ENCODE measurements around the gene WDR77. TPM values are rescaled to one million over a fixed set of nuclear protein-coding genes. Genes with fewer than 3 reads are reported as not detected.

The WDR77 gene
- total and polyA plus RNA-seq, 3 donors from 2014 or later = 32.6 to 33.8 (median 33.7) TPM

- H3K27ac ChIP-seq = no peak overlapping the region
- H3K27me3 ChIP-seq = no peaks in the 10 kb centered on the region
- intact Hi-C loops (cut with DNase I; ENCODE audit: low total_unique reads) = no loop called here
- no peaks in the 10 kb centered on the region for H3K9me3 ChIP-seq
- TF ChIP-seq CTCF (IDR thresholded peaks at IDR 0.05) (no peak), POLR2A (IDR thresholded peaks at IDR 0.05) (no peak)
- DNase-seq = no peak
- H3K36me3 ChIP-seq (ENCODE audit: low read depth, missing control alignments) = no peaks in the 10 kb centered on the region
- H3K4me3 ChIP-seq = no peak overlapping the region
- 79 to 88% methylated on average over 3 of the region's 3 CpGs for WGBS, 2 donors
- H3K4me1 ChIP-seq = peaks cover 17% of the 10 kb centered on the region
Measured at GRCh38 chr1:111453706-111454105, 4.7 kb upstream of the WDR77 start.

GRCh38 chr1:111452581-111452980 lies 3.5 kb upstream of the WDR77 start:
- TF ChIP-seq CTCF (IDR thresholded peaks at IDR 0.05) = no peak
- TF ChIP-seq POLR2A (IDR thresholded peaks at IDR 0.05) = no peak
- Histone ChIP-seq H3K4me1 (peaks cover 24% of the 10 kb centered on the region), H3K9me3 (no peaks in the 10 kb centered on the region), H3K27me3 (no peaks in the 10 kb centered on the region), H3K4me3 (no peak overlapping the region), H3K36me3 (ENCODE audit: low read depth, missing control alignments) (no peaks in the 10 kb centered on the region), H3K27ac (no peak overlapping the region)
- 73 to 89% methylated on average over 3 of the region's 3 CpGs for WGBS, 2 donors
- intact Hi-C loops (cut with DNase I; ENCODE audit: low total_unique reads) = no loop called here
- DNase-seq = no peak

GRCh38 chr1:111450185-111450584 lies 1.1 kb upstream of the WDR77 start:
- H3K27me3 ChIP-seq = no peaks in the 10 kb centered on the region
- intact Hi-C loops (cut with DNase I; ENCODE audit: low total_unique reads) = no loop called here
- no peaks in the 10 kb centered on the region for H3K9me3 ChIP-seq
- no peaks in the 10 kb centered on the region for H3K36me3 ChIP-seq (ENCODE audit: low read depth, missing control alignments)
- peak overlapping the region; percentile 83 to 98 for H3K4me3 ChIP-seq
- H3K4me1 ChIP-seq = peaks cover 25% of the 10 kb centered on the region
- H3K27ac ChIP-seq = peak overlapping the region; percentile 81 to 85
- WGBS, 2 donors = 39 to 40% methylated on average over 3 of the region's 3 CpGs
- DNase-seq = no peak
- TF ChIP-seq POLR2A (IDR thresholded peaks at IDR 0.05) = no peak
- no peak for TF ChIP-seq CTCF (IDR thresholded peaks at IDR 0.05)

GRCh38 chr1:111449703-111450017 lies 604 bp upstream of the WDR77 start:
- intact Hi-C loops (cut with DNase I; ENCODE audit: low total_unique reads) = no loop called here
- Histone ChIP-seq H3K27ac (peak overlapping the region; percentile 81 to 85), H3K36me3 (ENCODE audit: low read depth, missing control alignments) (no peaks in the 10 kb centered on the region), H3K4me1 (peaks cover 21% of the 10 kb centered on the region), H3K4me3 (peak overlapping the region; percentile 83 to 98), H3K9me3 (no peaks in the 10 kb centered on the region), H3K27me3 (no peaks in the 10 kb centered on the region)
- no peak for TF ChIP-seq CTCF (IDR thresholded peaks at IDR 0.05)
- no peak for TF ChIP-seq POLR2A (IDR thresholded peaks at IDR 0.05)
- DNase-seq = no peak
- WGBS, 2 donors = 0% methylated on average over 8 of the region's 8 CpGs

- Histone ChIP-seq H3K27me3 (no peaks in the 10 kb centered on the region), H3K36me3 (ENCODE audit: low read depth, missing control alignments) (no peaks in the 10 kb centered on the region), H3K27ac (peak overlapping the region in 1 of 2 donors; percentile 85), H3K9me3 (no peaks in the 10 kb centered on the region), H3K4me3 (peak overlapping the region; percentile 83 to 98), H3K4me1 (peaks cover 21% of the 10 kb centered on the region)
- intact Hi-C loops (cut with DNase I; ENCODE audit: low total_unique reads) = no loop called here
- 0 to 2% methylated on average over 23 to 24 of the region's 25 CpGs for WGBS, 2 donors
- TF ChIP-seq POLR2A (IDR thresholded peaks at IDR 0.05) = no peak
- TF ChIP-seq CTCF (IDR thresholded peaks at IDR 0.05) = no peak
- DNase-seq = no peak
Measured at GRCh38 chr1:111448482-111448917, 556 bp downstream of the WDR77 start.

Measured in testis (tissue), 3 donors.